Activated CD4-positive, alpha-beta T cell treated with anti-CD3 and anti-CD28 coated beads, Interleukin-2, Interleukin-4, amounts not matched to agents 100 ng/mL and 50 ng/mL, durations not matched to agents 16 hours and 8 hours (primary cell): ENCODE data around the gene BLM.

ENCODE experiments used
- DNase-seq: peaks from one replicate; pipeline ENCODE4 v3.0.0-alpha.2; 2020; ENCODE audit warnings: low spot score

BLM gene

GRCh38 chr15:90740545-90740944 lies 23.4 kb downstream of the BLM start:
- peak; percentile 19 for DNase-seq

- no peak for DNase-seq
Measured at GRCh38 chr15:90742087-90742486, 24.9 kb downstream of the BLM start.

GRCh38 chr15:90743407-90743806 lies 26.3 kb downstream of the BLM start:
- DNase-seq, result no peak

GRCh38 chr15:90744759-90745402 lies 27.7 kb downstream of the BLM start:
- peak; percentile 22 for DNase-seq

- peak; percentile 57 for DNase-seq
Measured at GRCh38 chr15:90749754-90750153, 32.6 kb downstream of the BLM start.

GRCh38 chr15:90750186-90750585 lies 33.0 kb downstream of the BLM start:
- DNase-seq, result peak; percentile 68

- DNase-seq, result no peak
Measured at GRCh38 chr15:90751300-90751825, 34.2 kb downstream of the BLM start.

- no peak for DNase-seq
Measured at GRCh38 chr15:90756916-90757315, 39.8 kb downstream of the BLM start.

- DNase-seq, result no peak
Measured at GRCh38 chr15:90757461-90757860, 40.3 kb downstream of the BLM start.

GRCh38 chr15:90760661-90761232 lies 43.6 kb downstream of the BLM start:
- DNase-seq, result no peak

GRCh38 chr15:90761629-90762028 lies 44.5 kb downstream of the BLM start:
- no peak for DNase-seq

- DNase-seq, result no peak
Measured at GRCh38 chr15:90762109-90762508, 45.0 kb downstream of the BLM start.

- no peak for DNase-seq
Measured at GRCh38 chr15:90763366-90764099, 46.4 kb downstream of the BLM start.

GRCh38 chr15:90765531-90765930 lies 48.4 kb downstream of the BLM start:
- no peak for DNase-seq

GRCh38 chr15:90765966-90766365 lies 48.8 kb downstream of the BLM start:
- DNase-seq, result no peak

- DNase-seq, result no peak
Measured at GRCh38 chr15:90769375-90769774, 52.2 kb downstream of the BLM start.

GRCh38 chr15:90773485-90773884 lies 56.3 kb downstream of the BLM start:
- no peak for DNase-seq

GRCh38 chr15:90774731-90775514 lies 57.8 kb downstream of the BLM start:
- DNase-seq, result no peak

- peak; percentile 6 for DNase-seq
Measured at GRCh38 chr15:90780916-90781315, 63.8 kb downstream of the BLM start.

- no peak for DNase-seq
Measured at GRCh38 chr15:90782442-90782841, 65.3 kb downstream of the BLM start.

GRCh38 chr15:90787881-90788280 lies 70.7 kb downstream of the BLM start:
- DNase-seq, result no peak

GRCh38 chr15:90789462-90789861 lies 72.3 kb downstream of the BLM start:
- no peak for DNase-seq
